NCI-H69 (cell line): ENCODE data around the gene ADCK1.
A peak's percentile ranks its signal among the peaks of the same experiment; 100 is the strongest.
"Not testable (repeated sequence)": the region's sequence is repeated elsewhere in the genome, so short reads cannot be mapped to it uniquely, and the experiment has no call there.

Experiments used
- DNase-seq: peaks from one replicate; lab custom pipeline; 2025; lab: John Stamatoyannopoulos, UW

Gene ADCK1

DNA sequence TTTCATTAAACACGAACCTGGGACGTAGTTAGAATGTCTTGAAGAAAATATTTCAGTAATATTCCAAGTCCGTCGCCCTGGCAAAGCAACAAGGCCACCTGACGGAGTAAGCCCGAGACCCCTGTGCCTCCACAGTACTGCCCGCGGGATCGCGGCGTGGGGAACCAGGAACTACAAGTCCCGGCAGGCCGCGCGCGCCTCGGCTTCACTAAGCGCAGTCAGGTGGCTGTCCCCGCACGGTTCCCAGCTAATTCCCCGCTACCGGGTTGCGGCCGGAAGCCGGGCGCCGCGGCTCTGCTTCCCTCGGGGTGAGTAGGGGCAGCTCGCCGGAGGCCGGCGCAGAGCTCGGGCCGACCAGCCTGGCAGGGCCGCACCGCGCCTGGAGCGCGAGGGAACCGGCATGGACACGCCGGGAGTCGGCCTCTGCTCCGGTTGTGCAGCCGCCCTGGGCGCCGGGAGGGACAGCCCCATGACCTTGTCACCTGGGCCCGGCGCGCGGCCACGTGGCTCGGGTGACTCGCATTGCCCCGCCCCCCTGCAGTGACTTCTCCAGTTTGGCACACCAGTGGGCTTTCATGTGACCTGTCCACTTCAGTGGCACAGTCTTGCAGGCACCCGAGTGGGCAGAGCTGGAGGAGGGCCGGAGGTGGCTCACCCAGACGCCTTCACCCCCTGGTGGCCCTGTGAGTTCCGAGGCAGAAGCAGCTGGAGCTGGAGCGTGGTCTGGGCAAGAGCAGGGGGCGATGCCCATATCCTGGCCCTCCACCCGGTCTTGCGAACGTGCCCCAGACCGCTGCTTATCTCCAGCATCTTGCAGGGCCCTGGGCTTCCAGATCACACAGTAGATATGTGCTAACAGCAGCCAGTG, at the start of gene ADCK1:
ADCK1 (plus strand) TSS at position 247 of the 868 bp plus-strand sequence. CDS start 18,870 bp downstream, outside the sequence.
- peak; percentile 96 for DNase-seq

- DNase-seq = no peak
Measured at GRCh38 chr14:77752266-77752665, 47.6 kb upstream of the ADCK1 start.

DNA sequence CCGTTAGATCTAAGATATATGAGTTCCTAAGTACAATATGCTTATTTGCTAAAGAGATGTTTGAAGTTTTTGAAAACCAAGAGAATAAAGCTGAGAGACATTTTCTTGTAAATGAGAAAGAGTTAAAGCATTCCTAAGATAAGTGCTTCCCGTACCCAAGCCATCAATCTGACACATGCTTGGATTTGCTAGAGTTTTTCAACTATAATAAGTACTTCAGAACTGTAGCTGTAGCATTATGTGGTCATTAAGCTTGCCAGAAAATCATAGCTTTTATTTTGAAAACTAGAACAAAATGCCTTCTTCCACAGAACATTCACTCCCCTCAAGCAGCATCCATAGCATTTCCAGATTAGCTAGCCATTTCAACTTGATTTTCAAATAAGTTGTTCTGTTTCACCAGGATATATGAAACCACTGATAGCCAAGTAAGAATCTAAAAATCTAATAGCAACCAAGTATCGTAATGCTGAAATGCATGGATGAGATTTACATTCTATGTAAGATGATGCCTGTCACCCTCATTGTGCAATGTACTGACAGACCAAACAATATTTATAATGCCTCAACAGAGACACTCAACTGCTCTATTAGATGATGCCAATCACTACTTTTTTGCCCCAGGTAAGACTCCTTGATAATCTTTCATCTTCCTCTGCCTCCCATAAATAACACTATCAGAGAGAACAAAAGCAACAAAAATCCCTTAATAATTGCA, 47.0 kb upstream of the ADCK1 start:
- DNase-seq = no peak

DNA sequence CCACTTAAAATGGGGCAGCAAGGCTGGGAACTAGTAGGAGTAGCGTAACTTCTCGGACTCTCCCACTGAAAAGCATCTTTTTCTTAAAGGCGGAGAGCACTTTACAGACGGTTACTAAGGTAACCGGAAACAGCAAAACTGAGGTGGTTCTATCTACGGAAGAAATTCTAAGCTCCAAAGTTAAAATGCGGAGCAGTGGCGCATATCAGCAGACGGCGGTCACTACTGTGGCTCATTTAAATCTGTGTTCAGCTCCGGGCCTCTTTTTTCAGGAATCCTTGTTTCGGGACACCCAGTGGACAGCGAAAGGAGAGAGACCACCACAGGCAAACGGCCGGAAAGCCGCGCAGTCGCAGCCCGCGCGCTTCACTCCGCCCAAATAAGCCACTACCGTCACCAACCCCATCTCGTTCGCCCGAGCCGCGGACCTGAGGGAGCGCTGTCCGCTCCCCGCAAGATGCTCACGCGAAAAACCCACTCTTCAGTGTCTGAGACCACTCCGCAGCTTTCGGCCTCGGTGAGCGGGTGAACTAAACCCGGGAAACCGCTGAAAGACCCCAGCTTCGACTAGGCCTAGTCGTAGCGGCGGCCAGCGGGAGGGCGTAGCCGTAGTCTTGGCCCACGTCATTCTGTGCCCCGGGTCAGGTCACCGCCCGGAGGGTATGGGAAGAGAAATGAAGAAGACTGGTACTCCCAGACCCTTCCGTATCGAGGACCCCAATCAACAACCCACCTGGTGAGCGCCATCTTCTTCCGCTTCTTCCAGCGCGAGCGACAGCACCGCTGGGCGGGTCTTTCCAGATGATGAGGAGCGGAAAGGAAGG, 39.3 kb upstream of the ADCK1 start, which contains the start of gene SNW1:
SNW1 (minus strand) TSS at position 776 of the 824 bp plus-strand sequence; CDS start at position 747, 29 bp downstream.
- peak; percentile 98 for DNase-seq

DNA sequence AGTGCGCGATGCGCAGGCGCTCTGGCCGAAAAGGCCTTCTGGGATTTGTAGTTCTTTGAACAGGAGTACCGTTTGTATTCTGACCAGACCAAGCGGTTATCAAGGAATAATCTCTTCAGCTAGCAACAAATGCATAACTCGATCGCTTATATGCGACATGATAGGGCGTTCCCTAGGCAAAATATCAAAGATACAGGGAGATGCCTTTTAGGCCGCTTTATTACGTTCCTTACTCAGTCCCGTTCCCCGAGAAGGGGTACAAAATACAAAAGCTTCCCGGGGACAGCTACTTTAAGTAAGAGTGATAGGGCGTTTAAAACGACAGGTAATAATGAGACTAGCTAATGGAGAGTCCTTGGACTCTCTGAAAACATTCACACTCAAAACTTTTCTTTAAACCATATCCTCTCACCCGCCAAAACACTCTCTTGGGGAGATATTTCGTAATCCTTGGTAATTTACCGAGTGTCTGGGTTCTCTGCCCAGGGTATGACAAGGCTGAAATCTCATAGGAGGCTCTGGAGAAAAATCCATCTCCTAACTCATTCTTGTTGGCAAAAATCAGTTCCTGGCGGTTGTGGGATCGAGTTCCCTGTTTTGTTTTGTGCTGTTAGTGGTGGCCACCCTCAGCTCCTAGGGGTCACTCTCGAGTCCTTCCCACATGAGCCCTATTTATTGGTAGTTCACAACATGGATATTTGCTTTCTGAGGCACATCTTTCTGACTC, 38.5 kb upstream of the ADCK1 start:
- peak; percentile 66 for DNase-seq

DNA sequence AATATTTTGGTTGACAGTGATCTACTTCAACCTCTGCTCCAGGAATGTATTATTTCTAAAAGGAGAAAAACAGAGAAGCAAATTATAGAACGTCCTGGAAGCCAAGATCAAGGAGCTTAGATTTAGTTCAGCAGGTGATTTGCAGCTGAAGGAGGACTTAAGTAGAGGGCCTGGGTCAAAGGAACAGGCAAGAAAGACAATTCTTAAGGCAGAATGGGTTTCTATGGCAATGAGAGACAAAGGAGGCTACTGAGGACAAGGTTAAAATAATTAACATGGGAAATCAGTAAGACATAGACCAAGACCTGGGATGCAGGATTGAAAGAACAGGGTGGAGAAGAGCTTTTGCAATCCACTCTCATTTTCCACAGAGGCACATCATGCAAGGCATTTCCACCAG, 36.6 kb upstream of the ADCK1 start:
- no peak for DNase-seq

GRCh38 chr14:77763978-77764377, 35.9 kb upstream of the ADCK1 start:
- no peak for DNase-seq

GRCh38 chr14:77768442-77769069, 31.4 kb upstream of the ADCK1 start:
- not testable (repeated sequence) for DNase-seq

- not testable (repeated sequence) for DNase-seq
Measured at GRCh38 chr14:77773966-77774365, 25.9 kb upstream of the ADCK1 start.

- no peak for DNase-seq
Measured at GRCh38 chr14:77782202-77782601, 17.7 kb upstream of the ADCK1 start.

- no peak for DNase-seq
Measured at GRCh38 chr14:77786148-77786547, 13.8 kb upstream of the ADCK1 start.

- peak; percentile 71 for DNase-seq
Measured at GRCh38 chr14:77790566-77791224, 9.2 kb upstream of the ADCK1 start.

GRCh38 chr14:77791225-77791600, 8.7 kb upstream of the ADCK1 start:
- DNase-seq = no peak

GRCh38 chr14:77793255-77793654, 6.7 kb upstream of the ADCK1 start:
- DNase-seq = not testable (repeated sequence)

- no peak for DNase-seq
Measured at GRCh38 chr14:77794357-77794756, 5.6 kb upstream of the ADCK1 start.

DNA sequence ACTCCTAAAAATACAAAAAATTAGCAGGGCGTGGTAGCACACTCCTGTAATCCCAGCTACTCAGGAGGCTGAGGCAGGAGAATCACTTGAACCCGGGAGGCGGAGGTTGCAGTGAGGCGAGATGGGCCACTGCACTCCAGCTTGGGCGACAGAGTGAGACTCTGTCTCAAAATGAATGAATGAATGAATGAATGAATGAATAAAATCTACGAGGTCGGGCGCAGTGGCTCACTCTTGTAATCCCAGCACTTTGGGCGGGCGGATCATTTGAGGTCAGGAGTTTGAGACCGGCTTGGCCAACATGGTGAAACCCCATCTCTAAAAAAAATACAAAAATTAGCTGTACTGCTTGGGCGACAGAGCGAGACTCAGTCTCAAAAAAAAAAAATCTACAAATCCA, 453 bp upstream of the ADCK1 start:
- not testable (repeated sequence) for DNase-seq

- DNase-seq = no peak
Measured at GRCh38 chr14:77800814-77801213, 905 bp downstream of the ADCK1 start.

GRCh38 chr14:77804592-77804991, 4.7 kb downstream of the ADCK1 start:
- DNase-seq = peak; percentile 64

DNA sequence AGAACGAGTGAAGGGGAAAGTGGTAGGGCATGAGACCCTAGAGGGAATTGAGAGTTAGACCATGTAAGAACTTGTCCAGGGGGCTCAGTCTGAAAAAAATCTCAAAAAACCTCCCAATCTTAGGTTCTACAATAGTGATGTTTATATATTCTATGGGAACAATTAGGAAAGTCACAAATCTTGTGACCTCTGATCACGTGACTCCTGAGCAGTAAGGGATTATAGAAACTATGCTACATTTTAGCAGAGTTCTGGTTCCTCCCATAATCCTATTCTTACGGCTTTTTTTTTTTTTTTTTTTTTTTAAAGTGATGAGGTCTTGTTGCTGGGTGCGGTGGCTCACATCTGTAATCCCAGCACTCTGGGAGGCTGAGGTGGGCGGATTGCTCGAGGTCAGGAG, 5.8 kb downstream of the ADCK1 start:
- no peak for DNase-seq

- DNase-seq = no peak
Measured at GRCh38 chr14:77808250-77808649, 8.3 kb downstream of the ADCK1 start.
